HFFc6 (cell line): Measurements from ENCODE around the gene VTCN1. TPM values are rescaled to one million over a fixed set of nuclear protein-coding genes. Genes with fewer than 3 reads are reported as not detected.

ENCODE experiments used
- DNase-seq: peaks from one replicate; pipeline ENCODE4 v3.0.0-alpha.2; 2018
- H3K27ac Mint-ChIP-seq: 2 replicates; pipeline ENCODE4 v1.8.0; 2020; ENCODE audit warnings: mild to moderate bottlenecking, mixed read lengths
- H3K27me3 Mint-ChIP-seq: 2 replicates; pipeline ENCODE4 v1.8.0; 2021; ENCODE audit warnings: mild to moderate bottlenecking, moderate library complexity, mixed read lengths; ENCODE audit not compliant: insufficient read depth
- H3K36me3 Mint-ChIP-seq: 2 replicates; pipeline ENCODE4 v1.8.0; 2021; ENCODE audit warnings: low read depth, mixed read lengths
- H3K4me1 Mint-ChIP-seq: 2 replicates; pipeline ENCODE4 v1.8.0; 2020; ENCODE audit warnings: low read depth, mixed read lengths
- H3K4me3 Mint-ChIP-seq: 2 replicates; pipeline ENCODE4 v1.8.0; 2020; ENCODE audit warnings: mild to moderate bottlenecking, moderate library complexity, mixed read lengths
- H3K9me3 Mint-ChIP-seq: 2 replicates; pipeline ENCODE4 v1.8.0; 2020; ENCODE audit warnings: mild to moderate bottlenecking, mixed read lengths
- CTCF ChIP-seq: fragments of 200-600 bp; sonication (generic); IDR thresholded peaks from 2 replicates; pipeline ENCODE4 v1.5.0; 2021; ENCODE audit warnings: antibody characterized with exemption, mild to moderate bottlenecking
- total RNA-seq, 6 experiments: library from RNA; stranded (reverse); fragmentation: NEBNext Ultra II Directional; extraction: Animal tissue kit (Norgen Biotek cat#: 25700); gene quantifications; 2 replicates in 1 of 6; 3 replicates in 5 of 6; pipeline ENCODE4 v1.2.3, GENCODE V29; 2021

The VTCN1 gene
- total RNA-seq, 6 experiments from 2014 or later, result not detected

GRCh38 chr1:117244306-117244705, 33.6 kb upstream of the VTCN1 start:
- Mint-ChIP-seq H3K27ac (no peak overlapping the region), H3K9me3 (no peaks in the 10 kb centered on the region), H3K4me1 (no peaks in the 10 kb centered on the region), H3K36me3 (no peaks in the 10 kb centered on the region), H3K4me3 (no peak overlapping the region), H3K27me3 (peaks cover 18% of the 10 kb centered on the region)
- TF ChIP-seq CTCF, result no peak
- DNase-seq, result no peak

DNA sequence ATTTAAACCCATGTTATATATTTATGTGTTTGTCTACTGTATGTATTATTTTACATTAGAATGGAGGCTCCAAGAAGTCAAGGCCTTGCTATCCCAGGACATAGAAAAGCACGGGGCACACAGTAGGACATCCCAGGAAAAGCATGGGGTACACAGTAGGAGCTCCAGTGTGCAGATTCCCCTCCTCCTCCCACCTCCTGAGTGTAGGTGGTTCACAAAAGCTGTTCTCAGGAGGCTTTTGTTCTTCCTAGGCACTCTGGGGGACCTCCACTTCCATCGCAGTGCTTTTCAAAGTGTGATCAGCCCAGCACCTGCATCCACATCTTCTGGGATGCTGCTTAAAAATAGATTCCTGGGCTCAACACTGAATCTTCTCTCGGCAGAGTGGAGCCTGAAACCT, 30.8 kb upstream of the VTCN1 start:
- Mint-ChIP-seq H3K9me3 (no peaks in the 10 kb centered on the region), H3K27me3 (peaks cover 20% of the 10 kb centered on the region), H3K27ac (no peak overlapping the region), H3K4me1 (peaks cover 6% of the 10 kb centered on the region; the same call in 1 of the 2 replicates), H3K36me3 (no peaks in the 10 kb centered on the region), H3K4me3 (no peak overlapping the region)
- no peak for DNase-seq
- TF ChIP-seq CTCF, result no peak

GRCh38 chr1:117240547-117240946, 29.8 kb upstream of the VTCN1 start:
- H3K27me3 Mint-ChIP-seq, result peaks cover 17% of the 10 kb centered on the region
- TF ChIP-seq CTCF, result no peak
- no peak overlapping the region for H3K4me3 Mint-ChIP-seq
- no peak overlapping the region for H3K27ac Mint-ChIP-seq
- peaks cover 6% of the 10 kb centered on the region; the same call in 1 of the 2 replicates for H3K4me1 Mint-ChIP-seq
- no peak for DNase-seq
- no peaks in the 10 kb centered on the region for H3K9me3 Mint-ChIP-seq
- H3K36me3 Mint-ChIP-seq, result no peaks in the 10 kb centered on the region

DNA sequence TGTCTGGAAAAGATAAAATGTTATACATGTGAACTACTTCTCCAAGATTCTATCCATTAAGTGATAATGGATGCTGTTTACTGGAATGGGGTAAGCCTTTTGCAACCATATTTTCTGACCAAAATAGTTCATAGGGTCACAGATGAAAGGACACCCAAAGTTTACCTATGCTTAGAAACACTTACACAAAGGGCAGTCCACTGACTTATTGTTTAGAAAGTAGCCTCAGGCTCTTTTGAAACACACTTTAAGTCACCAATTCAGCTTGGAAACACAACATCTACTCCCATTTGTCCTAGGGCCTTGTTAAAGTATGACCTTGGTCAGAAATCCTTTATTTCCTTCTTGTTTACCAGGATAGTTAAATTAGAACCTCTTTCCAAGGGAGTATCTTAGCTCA, 28.7 kb upstream of the VTCN1 start:
- H3K9me3 Mint-ChIP-seq, result no peaks in the 10 kb centered on the region
- TF ChIP-seq CTCF, result no peak
- H3K4me3 Mint-ChIP-seq, result no peak overlapping the region
- H3K36me3 Mint-ChIP-seq, result no peaks in the 10 kb centered on the region
- DNase-seq, result no peak
- peaks cover 6% of the 10 kb centered on the region; the same call in 1 of the 2 replicates for H3K4me1 Mint-ChIP-seq
- H3K27me3 Mint-ChIP-seq, result peaks cover 12% of the 10 kb centered on the region
- no peak overlapping the region for H3K27ac Mint-ChIP-seq

DNA sequence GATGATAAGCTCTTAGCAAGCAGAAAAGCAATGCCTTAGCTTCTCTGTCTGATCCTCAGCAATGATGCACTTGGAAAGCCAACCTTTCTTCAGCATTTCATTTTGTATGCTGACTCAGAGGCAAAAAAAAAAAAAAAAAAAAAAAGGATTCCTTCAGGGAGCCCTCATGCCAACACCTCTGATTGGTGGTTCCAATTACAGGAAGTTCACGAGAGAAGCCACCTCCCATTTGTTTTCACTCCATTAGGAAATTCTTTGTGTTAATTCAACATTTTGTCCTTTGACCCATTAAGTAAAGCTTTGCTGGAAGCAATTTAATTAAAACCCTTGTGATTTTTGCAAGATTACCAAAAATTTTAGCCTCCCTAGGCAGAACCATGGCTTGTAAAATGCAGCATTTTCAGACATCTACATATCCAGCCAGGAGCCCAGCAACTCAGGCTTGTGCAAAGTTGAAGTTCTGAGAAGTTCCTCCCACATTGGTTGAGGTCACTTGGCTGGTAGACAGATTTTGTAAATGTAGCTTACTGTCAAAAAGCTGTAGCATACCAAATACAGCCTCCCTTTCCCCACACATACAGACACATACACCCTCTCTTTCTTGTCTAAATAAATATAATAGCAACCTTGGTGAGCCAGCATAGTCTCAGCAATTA, 27.1 kb upstream of the VTCN1 start:
- Mint-ChIP-seq H3K4me1 (peaks cover 6% of the 10 kb centered on the region; the same call in 1 of the 2 replicates), H3K9me3 (no peaks in the 10 kb centered on the region)
- no peak for DNase-seq

More for the DNA sequence above, 27.1 kb upstream of the VTCN1 start:
- Mint-ChIP-seq H3K4me3 (no peak overlapping the region), H3K27ac (no peak overlapping the region), H3K36me3 (no peaks in the 10 kb centered on the region), H3K27me3 (peaks cover 10% of the 10 kb centered on the region)
- no peak for TF ChIP-seq CTCF
